Hepatocyte (in vitro differentiated cells): ENCODE measurements around the gene ASNSD1.

Source experiments
- CTCF ChIP-seq: fragments of 200-600 bp; sonication (generic); IDR thresholded peaks from 2 replicates; pipeline ENCODE4 v1.5.1; 2016; ENCODE audit warnings: antibody characterized with exemption, mild to moderate bottlenecking; ENCODE audit not compliant: poor library complexity
- EZH2phosphoT487 ChIP-seq: fragments of 200-600 bp; sonication (generic); IDR thresholded peaks from one replicate; pipeline ENCODE4 v1.6.1; 2018; ENCODE audit warnings: antibody characterized with exemption, mild to moderate bottlenecking, low read depth, moderate library complexity; ENCODE audit not compliant: unreplicated experiment, severe bottlenecking

DNA sequence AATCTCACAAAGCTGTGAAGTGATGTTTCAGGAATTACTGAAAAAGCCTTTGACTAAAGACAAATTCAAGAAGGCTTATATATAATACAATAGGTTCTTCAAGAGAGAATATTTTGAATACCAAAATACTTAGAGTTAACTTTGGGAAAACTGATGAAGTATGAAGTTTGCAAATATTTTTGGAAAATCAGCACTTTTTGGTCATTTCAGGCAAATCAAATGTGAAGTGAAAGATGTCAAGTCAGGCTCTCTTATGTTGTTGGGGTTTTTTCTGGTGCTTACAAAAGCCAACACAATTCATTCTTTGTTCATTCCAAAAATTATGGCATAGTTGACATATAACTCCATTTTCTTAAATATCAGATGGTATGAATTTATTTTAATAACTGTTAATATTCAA, 14.7 kb upstream of the ASNSD1 start:
- no peak for TF ChIP-seq CTCF
- no peak for TF ChIP-seq EZH2phosphoT487
